ENCODE results near the gene UBA52.

DNA sequence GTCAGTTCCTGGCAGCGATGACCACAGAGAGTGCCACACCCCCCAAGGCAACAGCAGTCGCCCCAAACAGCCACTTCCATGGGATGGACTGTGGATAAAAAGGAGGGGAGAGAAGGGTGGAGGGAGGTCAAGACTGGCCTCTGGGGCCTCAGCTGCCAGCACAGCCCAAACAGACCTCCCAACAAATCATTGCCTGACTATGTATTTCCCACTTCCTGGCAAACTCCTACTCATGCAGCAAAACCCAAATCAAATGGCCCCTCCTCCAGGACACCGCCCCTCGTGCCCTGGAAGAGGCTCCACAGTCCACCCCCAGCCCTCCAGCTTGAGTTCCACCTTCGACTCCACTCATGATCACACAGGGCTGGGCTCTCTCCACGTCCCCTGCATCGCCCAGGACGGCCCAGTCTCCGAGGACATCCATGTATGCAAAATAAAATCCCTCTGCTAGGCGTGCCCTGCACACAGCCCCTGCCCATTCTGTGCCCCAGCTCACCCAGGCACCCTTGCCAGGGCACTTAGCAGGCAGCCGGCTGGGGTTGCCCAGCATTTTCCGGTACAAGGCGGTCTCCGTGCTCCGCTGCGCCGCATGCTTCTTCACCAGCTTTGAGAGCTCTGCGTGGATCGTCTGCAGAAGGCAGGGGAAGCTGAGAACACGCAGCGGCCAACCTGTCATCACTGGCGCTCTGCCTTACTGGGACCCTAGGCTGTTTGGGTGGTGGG lies 39.3 kb upstream of the UBA52 start:
- TF ChIP-seq, protein P1, sequence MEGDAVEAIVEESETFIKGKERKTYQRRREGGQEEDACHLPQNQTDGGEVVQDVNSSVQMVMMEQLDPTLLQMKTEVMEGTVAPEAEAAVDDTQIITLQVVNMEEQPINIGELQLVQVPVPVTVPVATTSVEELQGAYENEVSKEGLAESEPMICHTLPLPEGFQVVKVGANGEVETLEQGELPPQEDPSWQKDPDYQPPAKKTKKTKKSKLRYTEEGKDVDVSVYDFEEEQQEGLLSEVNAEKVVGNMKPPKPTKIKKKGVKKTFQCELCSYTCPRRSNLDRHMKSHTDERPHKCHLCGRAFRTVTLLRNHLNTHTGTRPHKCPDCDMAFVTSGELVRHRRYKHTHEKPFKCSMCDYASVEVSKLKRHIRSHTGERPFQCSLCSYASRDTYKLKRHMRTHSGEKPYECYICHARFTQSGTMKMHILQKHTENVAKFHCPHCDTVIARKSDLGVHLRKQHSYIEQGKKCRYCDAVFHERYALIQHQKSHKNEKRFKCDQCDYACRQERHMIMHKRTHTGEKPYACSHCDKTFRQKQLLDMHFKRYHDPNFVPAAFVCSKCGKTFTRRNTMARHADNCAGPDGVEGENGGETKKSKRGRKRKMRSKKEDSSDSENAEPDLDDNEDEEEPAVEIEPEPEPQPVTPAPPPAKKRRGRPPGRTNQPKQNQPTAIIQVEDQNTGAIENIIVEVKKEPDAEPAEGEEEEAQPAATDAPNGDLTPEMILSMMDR (IDR thresholded peaks at IDR 0.05; ENCODE audit: low read length): no peak
- TF ChIP-seq EZH2 (optimal IDR thresholded peaks at IDR 0.05; ENCODE audit: low read depth, low read length) (no peak), EZH2phosphoT487 (IDR thresholded peaks at IDR 0.05; ENCODE audit: low read length) (no peak)

All from MM.1S (cell line).